Cerebellar nuclear complex (tissue), 1 donor: Measurements from ENCODE around the gene DTNBP1.
"Not testable (repeated sequence)": the region's sequence is repeated elsewhere in the genome, so short reads cannot be mapped to it uniquely, and the experiment has no call there.

Experiments
- DNase-seq, 2 experiments: peaks; one replicate each; lab custom pipeline; 2025; lab: John Stamatoyannopoulos, UW

DTNBP1 gene

DNA sequence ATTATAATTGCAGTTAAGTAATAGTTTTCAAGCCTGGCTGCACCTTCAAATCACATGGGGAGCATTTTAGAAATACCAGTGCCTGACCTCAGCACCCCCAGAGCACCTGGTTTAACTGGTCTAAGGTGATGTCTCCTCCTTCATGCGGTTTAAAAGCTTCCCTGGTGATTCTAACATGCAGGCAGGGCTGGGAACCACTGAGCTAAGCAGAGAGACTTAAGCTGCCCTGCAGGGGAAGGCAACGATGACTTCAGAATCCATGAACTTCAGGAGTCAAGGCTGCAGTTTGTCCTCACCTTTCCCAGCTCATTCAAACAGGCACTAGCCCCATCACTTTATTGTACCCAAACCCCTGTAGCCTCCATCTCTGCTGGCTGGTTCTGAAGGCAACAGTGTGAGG, 6.1 kb upstream of the DTNBP1 start:
- DNase-seq: no peak

DNA sequence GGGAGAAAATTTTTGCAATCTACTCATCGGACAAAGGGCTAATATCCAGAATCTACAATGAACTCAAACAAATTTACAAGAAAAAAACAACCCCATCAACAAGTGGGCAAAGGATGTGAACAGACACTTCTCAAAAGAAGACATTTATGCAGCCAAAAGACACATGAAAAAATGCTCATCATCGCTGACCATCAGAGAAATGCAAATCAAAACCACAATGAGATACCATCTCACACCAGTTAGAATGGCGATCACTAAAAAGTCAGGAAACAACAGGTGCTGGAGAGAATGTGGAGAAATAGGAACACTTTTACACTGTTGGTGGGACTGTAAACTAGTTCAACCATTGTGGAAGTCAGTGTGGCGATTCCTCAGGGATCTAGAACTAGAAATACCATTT, 4.1 kb upstream of the DTNBP1 start:
- DNase-seq: not testable (repeated sequence)

DNA sequence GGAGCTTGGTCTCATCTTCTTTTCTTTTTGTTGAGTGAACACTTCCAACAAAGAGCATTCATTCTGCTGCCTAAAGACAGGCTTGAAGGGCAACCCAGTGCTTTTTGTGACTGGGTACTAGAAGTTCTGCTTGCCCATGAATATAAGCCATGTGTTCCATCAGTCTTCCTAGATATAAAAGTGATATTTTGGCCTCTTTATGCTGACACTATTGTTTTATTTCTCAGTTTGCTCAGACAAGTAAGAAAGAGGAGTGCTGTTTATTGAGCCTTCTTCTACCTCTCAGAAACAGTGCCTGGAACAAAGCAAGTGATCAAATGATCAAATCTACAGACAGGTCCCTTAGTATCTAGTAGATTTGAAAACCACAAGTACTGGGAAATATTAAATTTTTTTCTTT, 2.4 kb upstream of the DTNBP1 start:
- DNase-seq: no peak

DNA sequence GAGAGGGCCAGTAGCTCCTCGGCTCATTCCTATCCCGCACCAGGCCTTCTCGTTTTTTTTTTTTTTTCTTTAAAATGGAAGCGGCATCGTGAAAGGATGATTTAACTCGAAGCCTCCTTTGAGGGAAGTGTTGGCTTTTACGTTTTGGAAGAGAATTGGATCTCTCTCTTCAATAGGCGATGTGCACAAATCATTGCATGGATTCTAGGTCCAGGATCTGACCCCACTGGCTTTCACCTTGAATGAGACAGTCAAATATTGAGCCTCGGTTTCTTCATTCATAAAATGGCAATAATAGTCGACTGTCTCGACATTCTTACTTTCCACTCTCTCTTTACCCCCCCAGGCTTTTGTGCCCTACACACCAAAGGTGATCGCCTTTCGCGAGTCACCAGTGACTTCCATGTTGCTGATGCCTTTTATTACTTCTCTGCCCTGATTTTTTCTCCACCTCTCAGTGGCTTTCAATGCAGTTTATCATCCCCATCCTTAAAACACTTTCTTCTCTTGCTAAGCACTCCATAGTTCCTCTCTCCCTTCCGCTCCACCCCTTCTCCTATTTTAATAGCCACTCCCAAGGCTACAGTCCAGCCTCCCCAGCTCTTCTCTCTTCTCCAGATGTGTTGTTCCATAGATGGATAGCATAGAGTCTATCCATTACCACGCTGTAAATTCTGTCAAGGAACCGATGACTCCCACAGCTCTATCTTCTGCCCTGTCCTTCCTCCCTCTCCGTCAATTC, 473 bp upstream of the DTNBP1 start:
- DNase-seq: no peak

DNA sequence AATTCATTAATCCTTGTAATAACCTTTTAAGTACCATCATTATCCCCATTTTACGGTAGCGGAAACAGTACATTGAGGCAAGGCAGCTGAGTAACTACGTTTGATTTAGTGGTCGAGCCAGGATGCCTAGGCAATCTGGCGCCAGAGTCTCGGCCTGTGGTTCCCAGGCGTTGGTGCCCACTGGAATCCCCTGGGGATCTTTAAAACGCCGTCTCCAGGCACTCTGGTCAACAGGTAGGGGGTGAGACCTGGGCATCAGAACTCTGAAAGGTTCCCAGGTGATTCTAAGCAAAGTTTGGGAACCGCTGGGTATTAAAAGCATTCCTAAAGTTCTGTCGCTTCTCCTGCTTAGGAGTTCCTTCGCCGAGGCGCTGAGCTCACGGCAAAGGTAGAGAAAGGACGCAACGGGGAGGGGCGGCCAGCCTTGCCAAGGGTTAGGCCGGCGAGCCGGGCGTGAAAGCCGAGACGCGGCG, 939 bp downstream of the DTNBP1 start:
- DNase-seq: no peak

DNA sequence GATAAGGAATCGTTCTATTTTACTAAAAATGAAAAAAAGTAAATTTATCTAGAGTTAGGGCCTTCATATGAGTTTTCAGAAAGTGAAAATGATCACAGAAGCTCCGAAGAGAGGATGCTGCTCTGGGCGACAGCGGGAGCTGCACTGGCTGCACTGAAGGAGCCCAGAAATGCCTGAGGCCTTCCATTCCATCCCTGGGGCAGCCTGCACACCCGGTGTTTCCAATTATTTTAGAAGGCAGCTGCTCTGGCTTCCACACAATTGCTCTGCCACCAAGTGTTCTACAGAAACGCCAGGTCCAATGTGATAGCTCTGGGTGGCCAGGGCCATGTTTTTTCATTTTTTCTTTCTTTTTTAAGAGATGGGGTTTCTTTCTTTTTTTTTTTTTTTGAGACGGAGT, 3.6 kb downstream of the DTNBP1 start:
- DNase-seq: no peak

DNA sequence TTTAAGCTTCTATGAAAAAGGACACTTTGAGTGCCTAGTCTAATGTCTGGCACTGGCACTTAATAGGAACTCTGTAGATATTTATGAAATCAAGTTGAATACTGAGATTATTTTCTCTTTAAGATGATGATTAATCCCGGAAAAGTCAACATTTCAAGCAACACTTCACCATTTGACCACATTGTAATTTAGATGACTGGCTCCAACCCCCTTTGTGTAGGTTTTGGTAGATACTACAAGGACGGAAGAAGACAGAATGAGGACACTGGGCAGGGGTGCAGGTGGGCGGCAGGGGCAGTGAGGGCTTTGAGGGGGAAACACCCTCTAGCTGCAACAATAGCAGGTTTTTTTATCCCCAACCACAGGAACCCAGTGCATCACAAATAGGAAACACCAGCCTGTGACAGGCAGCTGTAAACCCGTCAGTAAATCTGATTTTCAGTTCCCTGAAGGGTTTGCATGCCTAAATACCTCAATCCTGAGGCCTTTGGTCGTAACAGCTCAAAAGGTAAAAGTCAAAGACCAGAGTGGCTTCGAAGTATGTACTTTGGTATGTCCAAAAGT, 4.6 kb downstream of the DTNBP1 start:
- DNase-seq: no peak

DNA sequence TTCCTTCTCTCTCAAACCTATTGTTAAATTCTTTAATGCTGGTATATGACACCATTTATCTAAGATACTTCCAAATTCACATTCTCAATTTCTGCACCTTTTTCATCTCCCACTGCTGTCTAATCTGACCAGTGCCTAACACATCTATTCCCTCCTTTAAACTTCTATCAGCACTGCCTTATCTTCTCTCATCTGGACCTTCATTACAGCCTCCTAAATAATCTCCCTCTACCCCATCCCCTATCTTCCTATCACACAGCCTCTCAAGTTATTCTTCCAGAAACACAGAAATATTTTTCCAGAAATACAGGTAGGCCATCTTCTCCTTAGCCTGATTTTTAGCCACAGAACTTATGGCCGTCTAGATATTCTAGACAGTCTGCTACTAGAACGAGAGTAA, 5.5 kb downstream of the DTNBP1 start:
- no peak for DNase-seq

DNA sequence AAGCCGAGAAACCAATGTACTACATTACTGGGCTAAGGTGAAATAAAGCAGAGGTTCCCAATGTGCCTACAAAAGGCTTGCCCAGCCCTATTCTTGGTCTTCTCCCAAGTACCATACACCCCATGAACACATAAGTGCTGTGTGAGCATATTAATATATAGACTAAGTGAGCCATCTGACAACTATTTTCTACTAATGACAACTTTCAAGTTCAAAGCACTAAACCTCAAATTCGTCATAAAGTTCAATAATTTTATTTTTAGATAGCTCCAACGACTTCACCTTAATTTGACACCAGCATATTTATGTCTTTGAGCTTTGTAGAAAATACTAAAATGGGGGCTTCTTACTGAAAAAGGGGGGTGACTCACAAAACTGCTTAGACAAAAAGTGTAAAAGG, 6.7 kb downstream of the DTNBP1 start:
- DNase-seq: no peak

DNA sequence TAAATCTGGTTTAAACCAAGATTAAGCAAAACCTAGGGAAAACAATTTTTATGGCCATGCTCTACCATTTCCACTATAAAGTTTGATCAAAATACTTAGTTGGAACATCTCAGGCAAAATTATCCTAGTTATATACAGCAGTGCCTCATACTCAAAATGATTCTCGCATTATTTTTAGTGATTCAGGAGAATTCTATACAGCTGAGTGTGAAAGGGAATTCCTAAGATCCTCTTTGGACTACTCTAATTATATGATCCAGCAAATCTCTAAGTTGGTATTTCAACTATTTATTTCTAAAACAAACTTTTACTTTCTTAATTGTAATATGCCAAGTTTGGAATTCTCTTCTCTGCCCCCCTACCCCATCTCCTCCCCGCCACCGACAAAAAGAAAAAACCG, 8.6 kb downstream of the DTNBP1 start:
- no peak for DNase-seq

DNA sequence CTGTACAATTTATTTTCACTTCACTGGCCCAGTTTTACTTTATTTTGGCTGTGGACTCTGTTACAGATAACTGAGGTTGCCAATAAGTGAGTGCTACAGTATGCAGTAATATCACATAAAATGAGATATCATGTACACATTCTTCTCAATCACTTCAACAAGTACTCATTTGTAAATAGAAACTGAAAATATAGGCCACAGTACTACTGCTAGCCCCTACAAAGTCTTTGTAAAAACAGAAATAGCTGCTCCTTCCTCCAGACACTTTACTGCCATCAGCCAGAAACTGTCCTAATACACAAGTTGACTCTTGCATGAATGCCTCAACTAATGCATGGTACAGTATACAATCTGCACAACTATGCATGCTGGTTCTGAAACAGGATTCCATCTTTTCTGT, 9.2 kb downstream of the DTNBP1 start:
- DNase-seq: no peak

DNA sequence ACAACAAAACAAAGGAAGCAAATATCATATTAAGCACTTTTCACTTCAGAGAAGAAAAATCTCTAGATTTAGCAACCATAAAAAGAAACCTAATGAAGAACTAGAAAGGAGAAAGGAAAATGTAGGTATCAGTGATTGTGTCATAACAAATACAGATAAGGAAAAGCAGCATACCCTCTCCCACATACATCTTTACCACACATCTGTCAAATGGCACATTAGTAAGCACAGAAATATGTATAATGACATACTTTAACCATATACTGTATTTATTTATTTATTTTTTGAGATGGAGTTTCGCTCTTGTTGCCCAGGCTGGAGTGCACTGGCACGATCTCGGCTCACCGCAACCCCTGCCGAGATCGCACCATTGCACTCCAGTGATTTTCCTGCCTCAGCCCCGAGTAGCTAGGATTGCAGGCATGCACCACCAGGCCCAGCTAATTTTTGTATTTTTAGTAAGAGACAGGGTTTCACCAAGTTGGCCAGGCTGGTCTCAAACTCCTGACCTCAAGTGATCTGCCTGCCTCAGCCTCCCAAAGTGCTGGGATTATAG, 12.7 kb downstream of the DTNBP1 start:
- DNase-seq: not testable (repeated sequence)

DNA sequence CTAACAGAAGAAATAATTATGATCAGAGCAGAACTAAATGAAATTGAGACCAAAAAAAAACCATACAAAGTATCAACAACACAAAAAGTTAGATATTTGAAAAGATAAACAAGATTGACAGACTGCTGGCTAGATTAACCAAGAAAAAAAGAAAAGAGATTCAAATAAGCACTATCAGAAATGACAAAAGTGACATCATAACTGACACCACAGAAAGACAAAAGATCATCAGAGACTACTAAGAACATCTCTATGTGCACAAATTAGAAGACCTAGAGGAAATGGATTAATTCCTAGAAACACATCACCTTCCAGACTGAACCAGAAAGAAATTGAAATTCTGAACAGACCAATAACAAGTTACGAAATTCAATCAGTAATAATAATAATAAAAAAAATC, 17.9 kb downstream of the DTNBP1 start:
- DNase-seq: no peak

DNA sequence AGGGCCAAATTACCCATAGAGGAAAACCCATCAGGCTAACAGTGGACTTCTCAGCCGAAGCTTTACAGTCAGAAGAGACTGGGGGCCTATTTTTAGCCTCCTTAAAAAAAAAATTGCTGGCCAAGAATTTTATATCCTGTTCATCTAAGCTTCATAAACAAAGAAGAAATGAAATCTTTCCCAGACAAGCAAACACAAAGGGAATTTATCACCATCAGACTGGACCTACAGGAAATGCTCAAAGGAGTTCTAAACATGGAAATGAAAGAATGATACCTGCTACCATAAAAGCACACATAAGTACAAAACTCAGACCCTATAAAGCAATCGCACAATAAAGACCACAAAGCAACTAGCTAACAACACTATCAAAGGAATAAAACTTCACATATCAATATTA, 19.3 kb downstream of the DTNBP1 start:
- no peak for DNase-seq

DNA sequence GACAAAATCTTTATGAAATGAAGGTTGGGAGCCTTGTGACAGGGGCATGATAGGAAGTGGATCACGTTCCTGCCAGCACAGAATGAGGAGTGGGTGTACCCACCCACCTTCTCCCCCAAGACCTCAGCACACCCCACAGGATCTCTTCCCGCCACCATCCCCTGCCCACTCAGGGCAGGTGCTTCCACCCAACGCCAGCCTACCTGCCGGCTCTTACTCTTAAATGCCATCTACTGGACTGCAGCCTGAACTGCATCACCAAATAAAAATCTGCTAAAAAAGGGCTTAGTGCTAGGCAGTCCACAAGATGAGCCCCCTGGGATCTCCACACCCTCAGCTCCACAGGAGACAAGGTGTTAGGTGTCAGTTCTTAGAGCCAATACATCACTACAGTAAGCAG, 20.6 kb downstream of the DTNBP1 start:
- DNase-seq: no peak

DNA sequence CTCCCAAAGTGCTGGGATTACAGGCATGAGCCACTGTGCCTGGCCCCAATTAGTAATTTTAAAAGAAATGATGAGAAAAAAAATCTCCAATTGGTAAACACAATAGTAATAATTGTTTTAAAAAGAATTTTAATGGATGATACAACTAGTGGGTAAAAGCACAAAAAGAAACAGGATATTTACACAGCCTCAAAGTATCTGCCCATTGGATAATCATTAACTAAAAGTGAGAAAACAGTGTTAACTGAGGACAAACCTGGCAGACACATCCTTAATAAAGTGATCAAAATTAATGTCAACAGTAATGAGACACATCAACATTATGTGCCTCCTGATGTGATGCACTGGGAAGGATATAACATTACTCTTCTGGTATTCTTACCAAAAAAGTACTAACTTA, 24.5 kb downstream of the DTNBP1 start:
- no peak for DNase-seq

DNA sequence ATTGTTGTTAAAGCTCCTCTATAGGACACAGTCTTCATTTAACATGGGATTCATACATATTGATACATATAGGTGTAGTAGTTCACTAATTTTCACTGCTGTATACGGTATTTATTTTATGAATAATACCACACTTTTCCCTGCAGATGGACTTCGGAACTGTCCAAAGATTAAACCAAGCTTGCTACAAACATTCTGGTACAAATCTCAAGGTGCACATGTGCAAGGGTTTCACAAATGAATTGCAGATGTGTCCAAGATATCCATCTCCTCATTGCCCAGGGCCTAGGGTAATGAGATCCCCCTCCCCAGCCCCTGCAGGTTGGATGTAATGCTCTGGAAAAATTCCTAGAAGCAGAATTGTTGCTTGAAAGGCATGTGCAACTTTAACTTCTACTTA, 31.4 kb downstream of the DTNBP1 start:
- no peak for DNase-seq

DNA sequence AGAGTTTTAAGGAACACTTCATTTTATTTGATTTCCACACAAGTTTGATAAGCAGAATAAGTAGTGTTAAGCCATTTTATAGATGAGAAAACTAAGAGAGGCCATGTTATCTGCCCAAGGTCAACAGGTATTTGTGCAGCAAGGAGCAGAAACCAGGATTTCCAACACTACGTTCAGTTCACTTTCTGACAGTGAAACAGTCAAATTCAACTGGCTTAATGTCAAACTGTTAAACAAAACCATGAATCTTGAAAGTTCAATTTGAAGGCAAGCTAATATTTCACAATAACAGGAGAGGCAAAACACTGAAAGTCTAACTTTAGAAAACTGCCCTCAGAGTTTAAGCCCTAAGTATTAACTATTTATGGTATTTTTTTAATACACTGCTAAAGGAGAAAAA, 32.6 kb downstream of the DTNBP1 start:
- no peak for DNase-seq

DNA sequence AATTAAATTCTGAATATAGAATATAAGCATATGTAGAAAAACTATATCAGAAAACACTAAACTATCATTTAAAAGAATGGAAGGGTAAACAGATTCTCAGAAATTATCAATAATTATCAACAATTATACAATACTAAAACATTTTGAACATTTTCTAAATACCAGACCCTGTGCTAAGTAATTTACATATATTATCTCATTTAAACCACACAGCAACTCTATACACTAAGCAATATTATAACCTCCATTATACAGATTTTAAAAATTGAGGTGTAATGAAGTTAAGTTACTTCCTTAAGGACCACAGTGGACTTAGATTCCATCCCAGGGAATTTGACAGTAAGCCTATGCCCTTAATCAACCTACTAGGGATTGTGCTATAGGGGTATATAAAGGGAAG, 33.3 kb downstream of the DTNBP1 start:
- no peak for DNase-seq

DNA sequence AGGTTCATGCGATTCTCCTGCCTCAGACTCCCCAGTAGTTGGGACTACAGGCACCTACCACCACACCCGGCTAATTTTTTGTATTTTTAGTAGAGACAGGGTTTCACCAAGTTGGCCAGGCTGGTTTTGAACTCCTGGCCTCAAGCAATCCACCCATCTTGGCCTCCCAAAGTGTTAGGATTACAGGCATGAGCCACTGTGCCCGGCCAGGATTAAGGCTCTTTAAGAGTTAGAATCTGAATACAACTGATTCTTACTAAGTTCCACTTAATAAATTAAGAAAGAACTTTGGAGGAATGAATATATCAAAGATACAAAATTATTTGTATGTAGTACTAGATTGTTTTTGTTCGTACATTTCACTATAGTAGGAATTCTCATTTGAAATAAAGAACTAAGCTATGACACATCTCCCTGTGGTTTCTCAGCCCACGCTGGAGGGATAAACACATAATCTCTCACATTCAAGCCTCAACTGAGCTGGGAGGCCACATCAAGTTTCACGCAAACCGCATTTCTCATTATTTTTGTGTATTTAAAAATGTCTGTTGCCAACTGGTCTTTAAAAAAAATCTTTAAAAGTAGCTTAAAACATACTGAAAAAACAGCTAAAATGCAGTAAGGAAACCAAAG, 34.2 kb downstream of the DTNBP1 start:
- DNase-seq: no peak

DNA sequence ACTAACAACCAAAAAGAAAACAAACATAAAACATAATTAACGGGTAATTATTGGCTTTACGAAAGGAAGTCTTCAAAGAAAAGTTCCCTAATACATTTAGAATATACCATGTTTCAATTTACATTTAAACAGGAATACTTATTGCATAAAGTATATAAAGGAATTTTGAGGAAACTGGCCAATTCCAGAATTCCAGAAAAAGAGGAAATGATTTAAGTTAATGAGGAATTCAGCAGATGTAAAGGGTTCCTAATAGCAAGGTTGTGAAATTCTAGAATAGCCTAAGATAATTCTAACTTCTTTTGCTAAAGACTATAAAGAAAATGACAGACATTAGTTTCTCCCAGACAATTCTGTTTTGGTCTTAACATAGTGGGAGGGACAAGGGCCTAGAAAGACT, 35.0 kb downstream of the DTNBP1 start:
- no peak for DNase-seq

DNA sequence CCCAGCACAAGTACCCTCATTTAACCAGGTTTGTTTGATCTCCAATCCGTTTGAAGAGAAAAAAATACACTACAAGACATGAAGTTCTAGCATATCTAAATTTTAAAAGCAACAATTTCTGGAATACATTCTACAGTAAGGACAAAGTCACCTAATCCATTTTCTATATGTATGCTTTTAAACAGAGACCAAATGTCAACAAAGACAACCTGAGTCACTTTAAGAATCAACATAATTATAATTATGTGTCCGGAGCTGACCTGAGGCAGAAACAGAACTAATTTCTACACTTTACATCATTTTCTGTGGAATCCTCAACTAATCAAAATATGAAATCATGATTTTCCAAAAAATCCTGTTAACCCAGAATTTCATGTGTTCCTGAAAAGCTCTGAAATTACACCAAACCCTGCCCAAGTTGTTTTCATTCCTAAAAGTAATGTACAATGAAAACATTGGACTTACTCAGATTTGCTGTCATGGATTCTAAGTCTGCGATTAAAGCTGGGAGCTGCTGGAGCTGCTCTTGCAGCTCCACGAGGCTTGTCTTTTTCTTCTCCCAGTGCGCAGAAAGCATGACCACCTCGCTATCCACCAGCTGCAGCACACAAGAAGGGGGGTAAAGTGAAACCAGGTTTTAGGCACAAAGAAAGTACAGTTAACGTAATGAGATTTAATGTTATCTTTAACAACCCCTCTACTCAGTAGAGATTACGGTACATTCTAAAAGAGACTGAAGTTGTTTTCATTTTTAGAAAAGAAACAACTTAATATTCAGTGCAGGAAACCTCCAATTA, 35.8 kb downstream of the DTNBP1 start:
- DNase-seq: no peak
